ENCODE data around the gene IGFBPL1.

GRCh38 chr9:38408719-38409118 lies 15.5 kb downstream of the IGFBPL1 start:
- TF ChIP-seq CTCF (IDR thresholded peaks at IDR 0.05; ENCODE audit: low read length) (no peak), EZH2 (optimal IDR thresholded peaks at IDR 0.05; ENCODE audit: low read depth, low read length) (no peak)

All from MM.1S (cell line).